ENCODE measurements around the gene SDK2.

Gene SDK2

GRCh38 chr17:73497721-73498120 lies 146.5 kb downstream of the SDK2 start:
- DNase-seq (ENCODE audit: low read depth), result no peak
- no peak overlapping the region for H3K4me3 ChIP-seq (ENCODE audit: low read depth, low read length)
- TF ChIP-seq CTCF (conservative IDR thresholded peaks at IDR 0.05; ENCODE audit: low read depth, low read length), result no peak

GRCh38 chr17:73496232-73496631 lies 148.0 kb downstream of the SDK2 start:
- H3K4me3 ChIP-seq (ENCODE audit: low read depth, low read length), result no peak overlapping the region
- no peak for TF ChIP-seq CTCF (conservative IDR thresholded peaks at IDR 0.05; ENCODE audit: low read depth, low read length)
- DNase-seq (ENCODE audit: low read depth), result no peak

- no peak overlapping the region for H3K4me3 ChIP-seq (ENCODE audit: low read depth, low read length)
- no peak for TF ChIP-seq CTCF (conservative IDR thresholded peaks at IDR 0.05; ENCODE audit: low read depth, low read length)
- DNase-seq (ENCODE audit: low read depth), result no peak
Measured at GRCh38 chr17:73495641-73496040, 148.6 kb downstream of the SDK2 start.

GRCh38 chr17:73494950-73495349 lies 149.3 kb downstream of the SDK2 start:
- H3K4me3 ChIP-seq (ENCODE audit: low read depth, low read length), result no peak overlapping the region
- no peak for TF ChIP-seq CTCF (conservative IDR thresholded peaks at IDR 0.05; ENCODE audit: low read depth, low read length)
- DNase-seq (ENCODE audit: low read depth), result no peak

- no peak overlapping the region for H3K4me3 ChIP-seq (ENCODE audit: low read depth, low read length)
- no peak for TF ChIP-seq CTCF (conservative IDR thresholded peaks at IDR 0.05; ENCODE audit: low read depth, low read length)
- DNase-seq (ENCODE audit: low read depth), result no peak
Measured at GRCh38 chr17:73493956-73494926, 150.0 kb downstream of the SDK2 start.

GRCh38 chr17:73492821-73493814 lies 151.1 kb downstream of the SDK2 start:
- DNase-seq (ENCODE audit: low read depth), result no peak
- TF ChIP-seq CTCF (conservative IDR thresholded peaks at IDR 0.05; ENCODE audit: low read depth, low read length), result no peak

More at GRCh38 chr17:73492821-73493814, 151.1 kb downstream of the SDK2 start:
- no peak overlapping the region for H3K4me3 ChIP-seq (ENCODE audit: low read depth, low read length)
